Measurements from ENCODE around the gene VAMP1. TPM values are rescaled to one million over a fixed set of nuclear protein-coding genes. Genes with fewer than 3 reads are reported as not detected.

The VAMP1 gene
- total RNA-seq, 1 donor from 2014 or later = 5.3 TPM

- peaks cover 7% of the 10 kb centered on the region for H3K36me3 Mint-ChIP-seq (ENCODE audit: low read depth)
- H3K27me3 Mint-ChIP-seq (ENCODE audit: low read depth) = no peaks in the 10 kb centered on the region
- H3K9me3 Mint-ChIP-seq (ENCODE audit: low read depth) = no peaks in the 10 kb centered on the region
- no peaks in the 10 kb centered on the region for H3K4me1 Mint-ChIP-seq (ENCODE audit: low read depth)
- DNase-seq (ENCODE audit: low spot score) = no peak
- no peak overlapping the region for H3K27ac Mint-ChIP-seq (ENCODE audit: unreplicated experiment)
- TF ChIP-seq, protein P1, sequence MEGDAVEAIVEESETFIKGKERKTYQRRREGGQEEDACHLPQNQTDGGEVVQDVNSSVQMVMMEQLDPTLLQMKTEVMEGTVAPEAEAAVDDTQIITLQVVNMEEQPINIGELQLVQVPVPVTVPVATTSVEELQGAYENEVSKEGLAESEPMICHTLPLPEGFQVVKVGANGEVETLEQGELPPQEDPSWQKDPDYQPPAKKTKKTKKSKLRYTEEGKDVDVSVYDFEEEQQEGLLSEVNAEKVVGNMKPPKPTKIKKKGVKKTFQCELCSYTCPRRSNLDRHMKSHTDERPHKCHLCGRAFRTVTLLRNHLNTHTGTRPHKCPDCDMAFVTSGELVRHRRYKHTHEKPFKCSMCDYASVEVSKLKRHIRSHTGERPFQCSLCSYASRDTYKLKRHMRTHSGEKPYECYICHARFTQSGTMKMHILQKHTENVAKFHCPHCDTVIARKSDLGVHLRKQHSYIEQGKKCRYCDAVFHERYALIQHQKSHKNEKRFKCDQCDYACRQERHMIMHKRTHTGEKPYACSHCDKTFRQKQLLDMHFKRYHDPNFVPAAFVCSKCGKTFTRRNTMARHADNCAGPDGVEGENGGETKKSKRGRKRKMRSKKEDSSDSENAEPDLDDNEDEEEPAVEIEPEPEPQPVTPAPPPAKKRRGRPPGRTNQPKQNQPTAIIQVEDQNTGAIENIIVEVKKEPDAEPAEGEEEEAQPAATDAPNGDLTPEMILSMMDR (IDR thresholded peaks at IDR 0.05) = no peak
- H3K4me3 Mint-ChIP-seq (ENCODE audit: unreplicated experiment) = no peak overlapping the region
Measured at GRCh38 chr12:6443361-6443983, 27.0 kb downstream of the VAMP1 start.

DNA sequence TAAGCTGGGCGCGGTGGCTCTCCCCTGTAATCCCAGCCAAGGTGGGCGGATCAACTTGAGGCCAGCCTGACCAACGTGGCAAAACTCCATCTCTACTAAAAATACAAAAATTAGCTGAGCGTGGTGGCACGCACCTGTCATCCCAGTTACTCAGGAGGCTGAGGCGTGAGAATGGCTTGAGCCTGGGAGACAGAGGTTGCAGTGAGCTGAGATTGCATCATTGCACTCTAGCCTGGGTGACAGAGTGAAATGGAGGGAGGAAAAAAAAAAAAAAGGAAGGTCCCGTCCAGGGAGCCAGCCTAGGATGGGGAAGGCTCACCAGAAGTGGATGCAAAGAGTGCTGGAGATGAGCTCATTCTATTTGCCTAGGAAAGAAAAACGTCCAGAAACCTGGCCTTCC, 27.6 kb downstream of the VAMP1 start:
- no peak overlapping the region for H3K27ac Mint-ChIP-seq (ENCODE audit: unreplicated experiment)
- TF ChIP-seq, protein P1 (IDR thresholded peaks at IDR 0.05) = no peak
- H3K36me3 Mint-ChIP-seq (ENCODE audit: low read depth) = peaks cover 5% of the 10 kb centered on the region
- DNase-seq (ENCODE audit: low spot score) = no peak
- H3K27me3 Mint-ChIP-seq (ENCODE audit: low read depth) = no peaks in the 10 kb centered on the region
- no peaks in the 10 kb centered on the region for H3K9me3 Mint-ChIP-seq (ENCODE audit: low read depth)
- no peaks in the 10 kb centered on the region for H3K4me1 Mint-ChIP-seq (ENCODE audit: low read depth)
- H3K4me3 Mint-ChIP-seq (ENCODE audit: unreplicated experiment) = no peak overlapping the region

GRCh38 chr12:6440391-6440790, 30.1 kb downstream of the VAMP1 start:
- Mint-ChIP-seq H3K27me3 (ENCODE audit: low read depth) (no peaks in the 10 kb centered on the region), H3K36me3 (ENCODE audit: low read depth) (peaks cover under 1% of the 10 kb centered on the region), H3K4me1 (ENCODE audit: low read depth) (no peaks in the 10 kb centered on the region), H3K27ac (ENCODE audit: unreplicated experiment) (no peak overlapping the region), H3K4me3 (ENCODE audit: unreplicated experiment) (no peak overlapping the region), H3K9me3 (ENCODE audit: low read depth) (no peaks in the 10 kb centered on the region)
- TF ChIP-seq, protein P1 (IDR thresholded peaks at IDR 0.05) = no peak
- no peak for DNase-seq (ENCODE audit: low spot score)

DNA sequence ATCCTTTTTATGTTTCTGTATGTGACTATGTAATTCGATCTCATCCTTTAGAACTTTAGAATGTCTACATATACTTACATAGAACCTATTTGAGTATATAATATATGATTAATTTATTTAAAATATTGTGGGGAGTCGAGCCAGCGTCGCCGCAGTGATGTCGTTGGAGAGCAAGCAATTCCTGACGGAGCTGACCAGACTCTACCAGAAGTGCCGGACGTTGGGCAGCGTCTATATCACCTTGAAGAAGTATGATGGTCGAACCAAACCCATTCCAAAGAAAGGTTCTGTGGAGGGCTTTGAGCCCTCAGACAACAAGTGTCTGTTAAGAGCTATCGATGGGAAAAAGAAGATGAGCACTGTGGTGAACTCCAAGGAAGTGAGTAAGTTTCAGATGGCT, 32.1 kb downstream of the VAMP1 start:
- H3K4me1 Mint-ChIP-seq (ENCODE audit: low read depth) = no peaks in the 10 kb centered on the region
- no peaks in the 10 kb centered on the region for H3K36me3 Mint-ChIP-seq (ENCODE audit: low read depth)
- no peaks in the 10 kb centered on the region for H3K9me3 Mint-ChIP-seq (ENCODE audit: low read depth)
- H3K27ac Mint-ChIP-seq (ENCODE audit: unreplicated experiment) = no peak overlapping the region
- DNase-seq (ENCODE audit: low spot score) = no peak
- TF ChIP-seq, protein P1 (IDR thresholded peaks at IDR 0.05) = no peak
- H3K27me3 Mint-ChIP-seq (ENCODE audit: low read depth) = no peaks in the 10 kb centered on the region
- no peak overlapping the region for H3K4me3 Mint-ChIP-seq (ENCODE audit: unreplicated experiment)

GRCh38 chr12:6437586-6437985, 32.9 kb downstream of the VAMP1 start:
- H3K4me1 Mint-ChIP-seq (ENCODE audit: low read depth) = no peaks in the 10 kb centered on the region
- TF ChIP-seq, protein P1 (IDR thresholded peaks at IDR 0.05) = no peak

More at GRCh38 chr12:6437586-6437985, 32.9 kb downstream of the VAMP1 start:
- DNase-seq (ENCODE audit: low spot score) = no peak
- no peak overlapping the region for H3K27ac Mint-ChIP-seq (ENCODE audit: unreplicated experiment)
- no peaks in the 10 kb centered on the region for H3K36me3 Mint-ChIP-seq (ENCODE audit: low read depth)
- no peaks in the 10 kb centered on the region for H3K9me3 Mint-ChIP-seq (ENCODE audit: low read depth)
- no peak overlapping the region for H3K4me3 Mint-ChIP-seq (ENCODE audit: unreplicated experiment)
- H3K27me3 Mint-ChIP-seq (ENCODE audit: low read depth) = no peaks in the 10 kb centered on the region
